GM23248 (cell line): ENCODE measurements around the gene SLC6A11.

Source experiments
- EZH2 ChIP-seq: fragments of 200-600 bp; sonication (generic); IDR thresholded peaks from 2 replicates; pipeline ENCODE4 v1.6.1; 2018; ENCODE audit warnings: antibody characterized with exemption, mild to moderate bottlenecking; ENCODE audit not compliant: insufficient read depth, poor library complexity, severe bottlenecking
- EZH2phosphoT487 ChIP-seq: fragments of 200-600 bp; sonication (generic); IDR thresholded peaks from 2 replicates; pipeline ENCODE4 v1.6.1; 2018; ENCODE audit warnings: antibody characterized with exemption, moderate library complexity, mild to moderate bottlenecking, low read depth; ENCODE audit not compliant: insufficient read depth

DNA sequence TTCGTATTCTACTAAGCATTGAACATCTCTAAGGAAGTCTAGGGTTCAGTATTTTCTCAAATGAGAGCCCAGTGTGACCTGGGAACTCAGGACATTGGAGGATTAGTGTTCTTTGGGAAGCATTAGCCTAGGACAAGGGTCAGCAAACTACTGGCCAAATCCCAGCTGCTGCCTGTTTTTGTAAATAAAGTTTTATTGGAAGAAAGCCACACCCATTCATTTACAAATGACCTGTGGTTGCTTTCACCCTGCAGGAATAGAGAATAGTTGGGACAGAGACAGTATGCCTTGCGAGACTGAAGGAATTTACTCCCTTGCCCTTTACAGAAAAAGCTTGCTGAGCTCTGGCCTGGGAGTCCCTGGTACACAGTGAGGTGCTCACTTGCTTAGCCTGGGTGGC is 20.6 kb downstream of the SLC6A11 start:
- no peak for TF ChIP-seq EZH2
- no peak for TF ChIP-seq EZH2phosphoT487
